Measurements from ENCODE around the gene STYX. TPM values are rescaled to one million over a fixed set of nuclear protein-coding genes. Genes with fewer than 3 reads are reported as not detected.
A peak's percentile ranks its signal among the peaks of the same experiment; 100 is the strongest.

The STYX gene, protein sequence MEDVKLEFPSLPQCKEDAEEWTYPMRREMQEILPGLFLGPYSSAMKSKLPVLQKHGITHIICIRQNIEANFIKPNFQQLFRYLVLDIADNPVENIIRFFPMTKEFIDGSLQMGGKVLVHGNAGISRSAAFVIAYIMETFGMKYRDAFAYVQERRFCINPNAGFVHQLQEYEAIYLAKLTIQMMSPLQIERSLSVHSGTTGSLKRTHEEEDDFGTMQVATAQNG
- 7.0 and 10.8 TPM in 2 replicates for total RNA-seq (2021)
- Bru-seq, nascent RNA, result percentile 69 among the genes with signal in this experiment
- percentile 73 among the genes with signal in this experiment for BruChase-seq, experiment 1, labeled RNA remaining after a 2-hour chase
- percentile 71 among the genes with signal in this experiment for BruChase-seq, experiment 2, labeled RNA remaining after a 6-hour chase
- long read RNA-seq, full-length matches to known transcripts, result 9 of 20 reads
- long read RNA-seq, partial matches to known transcripts, result 3 of 20 reads
- long read RNA-seq, other reads (novel, unspliced or antisense), result 8 of 20 reads

DNA sequence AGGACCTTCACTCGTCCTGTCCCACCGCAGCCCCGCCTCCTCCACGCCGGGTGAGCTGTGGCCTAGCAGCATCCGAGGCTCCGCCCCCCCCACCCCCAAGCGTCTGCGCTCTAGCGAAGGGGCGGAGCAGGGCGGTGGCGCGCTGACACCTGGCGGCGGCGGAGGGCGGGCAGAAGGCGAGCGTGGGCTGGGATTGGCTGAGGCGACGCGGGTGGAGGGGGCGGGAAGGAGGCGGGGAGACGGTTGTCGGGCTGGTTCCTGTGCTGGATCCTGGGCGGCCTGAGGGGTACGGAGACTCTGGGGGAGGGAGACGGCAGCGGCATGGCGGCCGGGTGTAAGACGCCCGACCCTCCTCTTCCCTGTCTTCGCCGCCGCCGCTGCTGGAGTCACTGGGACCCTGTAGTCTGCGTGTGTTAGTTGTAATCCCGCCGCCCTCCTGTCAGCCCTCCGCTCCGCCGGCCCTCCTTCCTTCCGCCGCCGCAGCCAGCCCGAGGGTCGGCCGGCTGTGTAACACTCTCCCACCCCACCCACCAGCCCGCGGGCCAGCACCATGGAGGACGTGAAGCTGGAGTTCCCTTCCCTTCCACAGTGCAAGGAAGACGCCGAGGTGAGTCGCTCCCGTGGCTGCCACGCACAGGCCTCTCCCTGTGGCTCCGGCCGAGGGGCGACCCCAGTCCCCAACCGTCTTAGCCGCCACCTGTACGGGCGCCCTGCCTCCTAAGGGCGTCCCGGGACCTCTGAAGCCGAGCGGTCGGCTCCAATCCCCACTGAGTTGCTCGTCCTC lies at the start of gene STYX:
Gene STYX, plus strand, starts transcription at position 242 of the 784 bp plus-strand sequence. Its CDS starts 309 bp downstream, at position 551.
- peak within 1 kb of the TSS; percentile 95 for H3K4me2 ChIP-seq
- H3K79me2 ChIP-seq (ENCODE audit: low read depth), result peaks cover 16% of the 10 kb centered on the region
- no peaks in the 10 kb centered on the region for H3K9me2 ChIP-seq (ENCODE audit: insufficient read depth)
- H3K27me3 ChIP-seq (ENCODE audit: insufficient read depth, low read depth), result no peaks in the 10 kb centered on the region
- H2AFZ ChIP-seq, result peak within 1 kb of the TSS; percentile 99
- peak; percentile 94 to 99 for DNase-seq
- no peaks in the 10 kb centered on the region for H3K9me3 ChIP-seq (ENCODE audit: insufficient read depth, low read depth)
- 0 out of 2 replicates have a peak, but pooled peaks cover 8% of the 10 kb centered on the region for H3K36me3 ChIP-seq (ENCODE audit: low read depth)
- peaks cover 6% of the 10 kb centered on the region; the same call in 1 of the 2 replicates for H3K4me1 ChIP-seq (replicated peaks; ENCODE audit: insufficient read depth)
- BruUV-seq (replicated peaks), result TSS peak; percentile 79
- ChIA-PET POLR2A (ENCODE audit: unreplicated experiment) (interaction anchor here (0.5 to 0.9 kb wide), 6 partner anchors 14 to 555 kb away, joined by 3 to 5 read pairs (median 4); partner anchors contain the start of gene ERO1A), CTCF (no interaction called here)
- H3K4me3 ChIP-seq, result peak within 1 kb of the TSS; percentile 94
- TF ChIP-seq, protein P1, sequence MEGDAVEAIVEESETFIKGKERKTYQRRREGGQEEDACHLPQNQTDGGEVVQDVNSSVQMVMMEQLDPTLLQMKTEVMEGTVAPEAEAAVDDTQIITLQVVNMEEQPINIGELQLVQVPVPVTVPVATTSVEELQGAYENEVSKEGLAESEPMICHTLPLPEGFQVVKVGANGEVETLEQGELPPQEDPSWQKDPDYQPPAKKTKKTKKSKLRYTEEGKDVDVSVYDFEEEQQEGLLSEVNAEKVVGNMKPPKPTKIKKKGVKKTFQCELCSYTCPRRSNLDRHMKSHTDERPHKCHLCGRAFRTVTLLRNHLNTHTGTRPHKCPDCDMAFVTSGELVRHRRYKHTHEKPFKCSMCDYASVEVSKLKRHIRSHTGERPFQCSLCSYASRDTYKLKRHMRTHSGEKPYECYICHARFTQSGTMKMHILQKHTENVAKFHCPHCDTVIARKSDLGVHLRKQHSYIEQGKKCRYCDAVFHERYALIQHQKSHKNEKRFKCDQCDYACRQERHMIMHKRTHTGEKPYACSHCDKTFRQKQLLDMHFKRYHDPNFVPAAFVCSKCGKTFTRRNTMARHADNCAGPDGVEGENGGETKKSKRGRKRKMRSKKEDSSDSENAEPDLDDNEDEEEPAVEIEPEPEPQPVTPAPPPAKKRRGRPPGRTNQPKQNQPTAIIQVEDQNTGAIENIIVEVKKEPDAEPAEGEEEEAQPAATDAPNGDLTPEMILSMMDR (conservative IDR thresholded peaks at IDR 0.05), result peak; percentile 31; the same call in 1 of the 2 replicates
- no peak for TF ChIP-seq EZH2 (IDR thresholded peaks at IDR 0.05; ENCODE audit: low read depth)
- H4K20me1 ChIP-seq (ENCODE audit: insufficient read depth), result peaks cover under 1% of the 10 kb centered on the region
- H3K27ac ChIP-seq, result peak within 1 kb of the TSS; percentile 25
- intact Hi-C loops (cut with micrococcal nuclease; ENCODE audit: unreplicated experiment), result loop anchor here (1.0 to 5.0 kb wide), 3 partner anchors 23 to 232 kb away; partner anchors contain the start of genes GNPNAT1 and PSMC6
- H3F3A ChIP-seq (ENCODE audit: insufficient read depth, low read depth), result peaks cover 26% of the 10 kb centered on the region

DNA sequence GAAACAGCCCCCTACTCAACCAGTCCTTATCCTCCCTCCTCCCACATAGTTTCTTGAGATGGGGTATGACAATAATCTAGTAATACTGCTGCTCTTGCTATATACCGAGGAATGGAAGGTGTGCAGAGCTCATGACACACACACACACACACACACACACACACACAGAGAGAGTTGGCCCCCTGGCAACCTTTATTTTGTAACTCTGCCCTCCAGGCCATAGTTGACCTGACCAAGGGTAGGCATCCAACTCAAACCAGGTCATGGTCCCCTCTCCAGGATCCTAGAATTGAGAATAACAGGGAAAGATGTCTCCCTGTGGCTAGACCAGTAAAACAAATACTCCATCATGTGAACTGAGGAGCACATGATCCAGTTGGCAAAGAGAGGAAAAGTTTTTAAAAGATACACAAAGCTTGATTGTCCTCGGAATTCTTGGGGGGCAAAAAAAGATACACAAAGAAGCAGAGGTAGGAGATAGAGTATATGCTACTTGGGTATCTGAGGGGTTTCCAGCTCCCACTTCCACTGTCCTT lies 45.9 kb upstream of the STYX start:
- peaks cover 59% of the 10 kb centered on the region for H3K79me2 ChIP-seq (ENCODE audit: low read depth)
- no peaks in the 10 kb centered on the region for H3K9me2 ChIP-seq (ENCODE audit: insufficient read depth)
- POLR2A ChIA-PET (ENCODE audit: unreplicated experiment), result interaction anchor here (0.6 kb wide), 1 partner anchor 46 kb away, joined by 4 read pairs; no protein-coding TSS in a partner anchor
- CTCF ChIA-PET, result no interaction called here
- intact Hi-C loops (cut with micrococcal nuclease; ENCODE audit: unreplicated experiment), result no loop called here
- H3K4me2 ChIP-seq, result no peak overlapping the region
- H3K27me3 ChIP-seq (ENCODE audit: insufficient read depth, low read depth), result no peaks in the 10 kb centered on the region
- H3K4me3 ChIP-seq, result no peak overlapping the region
- no peak for DNase-seq
- no peak overlapping the region for H2AFZ ChIP-seq
- H3K4me1 ChIP-seq (replicated peaks; ENCODE audit: insufficient read depth), result no peaks in the 10 kb centered on the region
- H3F3A ChIP-seq (ENCODE audit: insufficient read depth, low read depth), result no peaks in the 10 kb centered on the region
- no peak for TF ChIP-seq EZH2 (IDR thresholded peaks at IDR 0.05; ENCODE audit: low read depth)
- TF ChIP-seq, protein P1 (conservative IDR thresholded peaks at IDR 0.05), result no peak
- H3K27ac ChIP-seq, result no peak overlapping the region
- H4K20me1 ChIP-seq (ENCODE audit: insufficient read depth), result peaks cover 3% of the 10 kb centered on the region; the same call in 1 of the 2 replicates
- BruUV-seq (replicated peaks), result no TSS peak
- H3K36me3 ChIP-seq (ENCODE audit: low read depth), result peaks cover 10% of the 10 kb centered on the region; the same call in 1 of the 2 replicates
- no peaks in the 10 kb centered on the region for H3K9me3 ChIP-seq (ENCODE audit: insufficient read depth, low read depth)

DNA sequence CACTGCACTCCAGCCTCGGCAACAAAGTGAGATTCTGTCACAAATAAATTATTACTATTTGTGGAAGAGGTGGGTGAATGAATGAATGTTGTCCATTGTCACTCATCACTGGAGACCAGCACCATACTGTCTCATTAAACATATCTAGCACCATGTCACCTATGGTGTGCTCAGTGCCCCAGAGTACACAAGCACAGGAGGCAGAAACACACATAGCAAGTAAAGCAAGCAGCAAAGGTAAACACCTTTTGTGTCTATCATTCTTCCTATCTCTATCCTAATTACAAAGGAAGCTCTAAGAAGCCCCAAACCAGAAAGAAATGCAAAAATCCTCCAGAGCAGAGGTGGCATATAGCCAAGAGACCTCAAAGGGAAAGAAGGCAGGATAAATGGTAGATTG lies 43.8 kb upstream of the STYX start:
- no peak overlapping the region for H3K4me2 ChIP-seq
- H3F3A ChIP-seq (ENCODE audit: insufficient read depth, low read depth), result no peaks in the 10 kb centered on the region
- peaks cover 2% of the 10 kb centered on the region; the same call in 1 of the 2 replicates for H3K36me3 ChIP-seq (ENCODE audit: low read depth)
- H3K4me3 ChIP-seq, result no peak overlapping the region
- H3K9me2 ChIP-seq (ENCODE audit: insufficient read depth), result no peaks in the 10 kb centered on the region
- H3K27ac ChIP-seq, result no peak overlapping the region
- peaks cover 8% of the 10 kb centered on the region; the same call in 1 of the 2 replicates for H4K20me1 ChIP-seq (ENCODE audit: insufficient read depth)
- H2AFZ ChIP-seq, result no peak overlapping the region
- DNase-seq, result no peak
- intact Hi-C loops (cut with micrococcal nuclease; ENCODE audit: unreplicated experiment), result no loop called here
- POLR2A ChIA-PET (ENCODE audit: unreplicated experiment), result no interaction called here
- 0 out of 2 replicates have a peak, but pooled peaks cover 4% of the 10 kb centered on the region for H3K4me1 ChIP-seq (replicated peaks; ENCODE audit: insufficient read depth)
- TF ChIP-seq, protein P1 (conservative IDR thresholded peaks at IDR 0.05), result no peak
- no peak for TF ChIP-seq EZH2 (IDR thresholded peaks at IDR 0.05; ENCODE audit: low read depth)
- CTCF ChIA-PET, result no interaction called here
- BruUV-seq (replicated peaks), result no TSS peak
- H3K27me3 ChIP-seq (ENCODE audit: insufficient read depth, low read depth), result no peaks in the 10 kb centered on the region
- H3K9me3 ChIP-seq (ENCODE audit: insufficient read depth, low read depth), result no peaks in the 10 kb centered on the region
- peaks cover 80% of the 10 kb centered on the region for H3K79me2 ChIP-seq (ENCODE audit: low read depth)
